GM23248 (cell line): Measurements from ENCODE around the gene DLX6. TPM values are rescaled to one million over a fixed set of nuclear protein-coding genes. Genes with fewer than 3 reads are reported as not detected.

Experiments used
- DNase-seq: peaks from one replicate; pipeline ENCODE4 v3.0.0-alpha.2; 2015
- H2AFZ ChIP-seq: fragments of 200-600 bp; sonication (generic); 2 replicates; pipeline ENCODE4 v1.6.1; 2016; ENCODE audit warnings: antibody characterized with exemption
- H3F3A ChIP-seq: fragments of 200-600 bp; sonication (generic); 2 replicates; pipeline ENCODE4 v1.6.1; 2016; ENCODE audit warnings: mild to moderate bottlenecking, antibody characterized with exemption, mixed run types; ENCODE audit not compliant: insufficient read depth
- H3K27ac ChIP-seq: fragments of 200-600 bp; sonication (generic); 2 replicates; pipeline ENCODE4 v1.5.1; 2016; ENCODE audit warnings: mild to moderate bottlenecking
- H3K27me3 ChIP-seq: fragments of 200-600 bp; sonication (generic); replicated peaks from 2 replicates; pipeline ENCODE4 v1.6.1; 2016; ENCODE audit warnings: mild to moderate bottlenecking; ENCODE audit not compliant: insufficient read depth
- H3K36me3 ChIP-seq: fragments of 200-600 bp; sonication (generic); 2 replicates; pipeline ENCODE4 v1.6.1; 2016; ENCODE audit warnings: low read depth, mild to moderate bottlenecking
- H3K4me1 ChIP-seq: fragments of 200-600 bp; sonication (generic); 2 replicates; pipeline ENCODE4 v1.6.1; 2016; ENCODE audit warnings: mild to moderate bottlenecking; ENCODE audit not compliant: insufficient read depth
- H3K4me2 ChIP-seq: fragments of 200-600 bp; sonication (generic); one replicate; pipeline ENCODE4 v1.6.1; 2016; ENCODE audit warnings: mild to moderate bottlenecking; ENCODE audit not compliant: unreplicated experiment
- H3K4me3 ChIP-seq: fragments of 200-600 bp; sonication (generic); 2 replicates; pipeline ENCODE4 v1.5.1; 2016; ENCODE audit warnings: mild to moderate bottlenecking
- H3K79me2 ChIP-seq: fragments of 200-600 bp; sonication (generic); 2 replicates; pipeline ENCODE4 v1.6.1; 2016; ENCODE audit warnings: mild to moderate bottlenecking; ENCODE audit not compliant: insufficient read depth
- H3K9ac ChIP-seq: fragments of 200-600 bp; sonication (generic); 2 replicates; pipeline ENCODE4 v1.6.1; 2016; ENCODE audit warnings: mild to moderate bottlenecking
- H3K9me2 ChIP-seq: fragments of 200-600 bp; sonication (generic); 2 replicates; pipeline ENCODE4 v1.6.1; 2016; ENCODE audit warnings: mixed run types, mild to moderate bottlenecking, moderate library complexity; ENCODE audit not compliant: insufficient read depth
- H3K9me3 ChIP-seq: fragments of 200-600 bp; sonication (generic); one replicate; pipeline ENCODE4 v1.6.1; 2017; ENCODE audit warnings: low read depth
- H4K20me1 ChIP-seq: fragments of 200-600 bp; sonication (generic); 2 replicates; pipeline ENCODE4 v1.6.0; 2016; ENCODE audit not compliant: insufficient read depth
- EZH2 ChIP-seq: fragments of 200-600 bp; sonication (generic); IDR thresholded peaks from 2 replicates; pipeline ENCODE4 v1.6.1; 2018; ENCODE audit warnings: antibody characterized with exemption, mild to moderate bottlenecking; ENCODE audit not compliant: insufficient read depth, poor library complexity, severe bottlenecking
- EZH2phosphoT487 ChIP-seq: fragments of 200-600 bp; sonication (generic); IDR thresholded peaks from 2 replicates; pipeline ENCODE4 v1.6.1; 2018; ENCODE audit warnings: antibody characterized with exemption, moderate library complexity, mild to moderate bottlenecking, low read depth; ENCODE audit not compliant: insufficient read depth
- WGBS, 2 experiments: methylation state at CpG; one replicate each; pipeline ENCODE4 v1.1.6; 2015 to 2017; ENCODE audit warnings: low lambda C conversion rate in 2 of 2, low coverage in 1 of 2; ENCODE audit errors: missing lambda C conversion rate in 2 of 2; 5-methylcytosine and 5-hydroxymethylcytosine counted together
- in situ Hi-C: fragments of 300-500 bp; cut with MboI; formaldehyde crosslinking; loops from 2 replicates; pipeline ENCODE4 v1.15.0; 2020
- polyA plus RNA-seq: library from polyadenylated mRNA; unstranded; fragments of >200 nt; fragmentation: Nextera tagmentation; extraction: Ambion mirVana; gene quantifications from 2 replicates; pipeline ENCODE4 v1.2.1, GENCODE V29; 2016
- total RNA-seq: library from RNA; depleted of rRNA; stranded (reverse); fragments of >200 nt; shearing (Covaris generic); gene quantifications from 2 replicates; pipeline ENCODE4 v1.2.3, GENCODE V29; 2014

The DLX6 gene
- total and polyA plus RNA-seq, 2 experiments from 2014 or later = not detected

- H4K20me1 ChIP-seq = no peaks in the 10 kb centered on the region
- 3% methylated on average over 19 to 22 of the region's 22 CpGs for WGBS, 2 experiments
- TF ChIP-seq EZH2 (peak; percentile 65), EZH2phosphoT487 (0 out of 2 replicates have a peak, but pooled peaks have one; percentile 45)
- H3K27ac ChIP-seq = no peak overlapping the region
- no peaks in the 10 kb centered on the region for H3K79me2 ChIP-seq
- no peak overlapping the region for H3K9ac ChIP-seq
- no peak overlapping the region for H2AFZ ChIP-seq
- DNase-seq = no peak
- no peaks in the 10 kb centered on the region for H3K9me3 ChIP-seq
- peaks cover 98% of the 10 kb centered on the region for H3K27me3 ChIP-seq
- no peaks in the 10 kb centered on the region for H3F3A ChIP-seq
- no peaks in the 10 kb centered on the region for H3K4me1 ChIP-seq
- no peaks in the 10 kb centered on the region for H3K9me2 ChIP-seq
- H3K4me2 ChIP-seq = no peak overlapping the region
- H3K4me3 ChIP-seq = no peak overlapping the region
- no peaks in the 10 kb centered on the region for H3K36me3 ChIP-seq
- in situ Hi-C loops = no loop called here
Observed at GRCh38 chr7:97018126-97018601, 12.8 kb downstream of the DLX6 start.

GRCh38 chr7:97018791-97019531 lies 13.6 kb downstream of the DLX6 start:
- H4K20me1 ChIP-seq = no peaks in the 10 kb centered on the region
- H3K4me2 ChIP-seq = no peak overlapping the region
- no peak overlapping the region for H2AFZ ChIP-seq
- no peak overlapping the region for H3K9ac ChIP-seq
- DNase-seq = no peak
- H3K4me1 ChIP-seq = no peaks in the 10 kb centered on the region
- in situ Hi-C loops = no loop called here
- no peaks in the 10 kb centered on the region for H3K9me2 ChIP-seq
- H3F3A ChIP-seq = no peaks in the 10 kb centered on the region
- WGBS, 2 experiments = 4 to 9% methylated on average over 17 to 19 of the region's 19 CpGs
- H3K27me3 ChIP-seq = peaks cover 98% of the 10 kb centered on the region
- no peaks in the 10 kb centered on the region for H3K36me3 ChIP-seq
- no peak overlapping the region for H3K4me3 ChIP-seq
- no peaks in the 10 kb centered on the region for H3K79me2 ChIP-seq
- no peaks in the 10 kb centered on the region for H3K9me3 ChIP-seq
- H3K27ac ChIP-seq = no peak overlapping the region
- TF ChIP-seq EZH2 (peak; percentile 73), EZH2phosphoT487 (no peak)

GRCh38 chr7:97019710-97020225 lies 14.4 kb downstream of the DLX6 start:
- TF ChIP-seq EZH2phosphoT487 = no peak
- TF ChIP-seq EZH2 = no peak
- H3F3A ChIP-seq = no peaks in the 10 kb centered on the region
- no peaks in the 10 kb centered on the region for H4K20me1 ChIP-seq
- no peaks in the 10 kb centered on the region for H3K4me1 ChIP-seq
- in situ Hi-C loops = loop anchor here (10.0 kb wide), 1 partner anchor 945 kb away; no protein-coding TSS in a partner anchor
- no peak overlapping the region for H3K27ac ChIP-seq
- H3K9me2 ChIP-seq = no peaks in the 10 kb centered on the region
- H3K4me2 ChIP-seq = no peak overlapping the region
- no peak overlapping the region for H3K9ac ChIP-seq
- H3K4me3 ChIP-seq = no peak overlapping the region
- no peaks in the 10 kb centered on the region for H3K9me3 ChIP-seq
- peaks cover 98% of the 10 kb centered on the region for H3K27me3 ChIP-seq
- H3K79me2 ChIP-seq = no peaks in the 10 kb centered on the region
- no peak for DNase-seq
- WGBS, 2 experiments = 31 to 32% methylated on average over 5 of the region's 5 CpGs
- no peak overlapping the region for H2AFZ ChIP-seq
- H3K36me3 ChIP-seq = no peaks in the 10 kb centered on the region

GRCh38 chr7:97020601-97020995 lies 15.2 kb downstream of the DLX6 start:
- TF ChIP-seq EZH2 (peak; percentile 96), EZH2phosphoT487 (no peak)
- no peak overlapping the region for H3K4me3 ChIP-seq
- no peak overlapping the region for H3K27ac ChIP-seq

More at GRCh38 chr7:97020601-97020995, 15.2 kb downstream of the DLX6 start:
- 10% methylated on average over 13 to 17 of the region's 17 CpGs for WGBS, 2 experiments
- H3K4me2 ChIP-seq = no peak overlapping the region
- H3F3A ChIP-seq = no peaks in the 10 kb centered on the region
- H3K9ac ChIP-seq = no peak overlapping the region
- H3K79me2 ChIP-seq = no peaks in the 10 kb centered on the region
- H4K20me1 ChIP-seq = no peaks in the 10 kb centered on the region
- H3K4me1 ChIP-seq = no peaks in the 10 kb centered on the region
- H3K9me2 ChIP-seq = no peaks in the 10 kb centered on the region
- peaks cover 98% of the 10 kb centered on the region for H3K27me3 ChIP-seq
- H2AFZ ChIP-seq = no peak overlapping the region
- no peaks in the 10 kb centered on the region for H3K36me3 ChIP-seq
- no peak for DNase-seq
- H3K9me3 ChIP-seq = no peaks in the 10 kb centered on the region
- in situ Hi-C loops = loop anchor here (10.0 kb wide), 1 partner anchor 946 kb away; no protein-coding TSS in a partner anchor
